Rectal smooth muscle tissue (tissue), 1 donor: Measurements from ENCODE around the gene MYCBP2.
"Not testable (repeated sequence)": the region's sequence is repeated elsewhere in the genome, so short reads cannot be mapped to it uniquely, and the experiment has no call there.

Experiments used
- H3K27ac ChIP-seq: one replicate; pipeline ENCODE4 v1.7.0; 2013; ENCODE audit warnings: low read depth, low read length, inconsistent platforms
- H3K27me3 ChIP-seq: one replicate; pipeline ENCODE4 v1.7.0; 2013; ENCODE audit warnings: low read length; ENCODE audit not compliant: control insufficient read depth, insufficient read depth
- H3K36me3 ChIP-seq: one replicate; pipeline ENCODE4 v1.7.0; 2013; ENCODE audit warnings: low read length; ENCODE audit not compliant: control insufficient read depth, insufficient read depth
- H3K4me1 ChIP-seq: one replicate; pipeline ENCODE4 v1.7.0; 2013; ENCODE audit warnings: low read length; ENCODE audit not compliant: control insufficient read depth, insufficient read depth
- H3K4me3 ChIP-seq: one replicate; pipeline ENCODE4 v1.7.0; 2013; ENCODE audit warnings: low read length
- H3K9ac ChIP-seq: one replicate; pipeline ENCODE4 v1.7.0; 2013; ENCODE audit warnings: low read length

Gene MYCBP2

GRCh38 chr13:77351315-77351714 lies 24.4 kb upstream of the MYCBP2 start:
- Histone ChIP-seq H3K4me3 (no peak overlapping the region), H3K36me3 (no peaks in the 10 kb centered on the region), H3K9ac (no peak overlapping the region), H3K27ac (no peak overlapping the region), H3K4me1 (no peaks in the 10 kb centered on the region), H3K27me3 (no peaks in the 10 kb centered on the region)

GRCh38 chr13:77350811-77351210 lies 23.9 kb upstream of the MYCBP2 start:
- Histone ChIP-seq H3K4me1 (no peaks in the 10 kb centered on the region), H3K27ac (no peak overlapping the region), H3K4me3 (no peak overlapping the region), H3K9ac (no peak overlapping the region), H3K27me3 (no peaks in the 10 kb centered on the region), H3K36me3 (no peaks in the 10 kb centered on the region)

GRCh38 chr13:77349365-77349764 lies 22.5 kb upstream of the MYCBP2 start:
- Histone ChIP-seq H3K27ac (no peak overlapping the region), H3K4me1 (no peaks in the 10 kb centered on the region), H3K27me3 (no peaks in the 10 kb centered on the region), H3K9ac (no peak overlapping the region), H3K4me3 (no peak overlapping the region), H3K36me3 (no peaks in the 10 kb centered on the region)

DNA sequence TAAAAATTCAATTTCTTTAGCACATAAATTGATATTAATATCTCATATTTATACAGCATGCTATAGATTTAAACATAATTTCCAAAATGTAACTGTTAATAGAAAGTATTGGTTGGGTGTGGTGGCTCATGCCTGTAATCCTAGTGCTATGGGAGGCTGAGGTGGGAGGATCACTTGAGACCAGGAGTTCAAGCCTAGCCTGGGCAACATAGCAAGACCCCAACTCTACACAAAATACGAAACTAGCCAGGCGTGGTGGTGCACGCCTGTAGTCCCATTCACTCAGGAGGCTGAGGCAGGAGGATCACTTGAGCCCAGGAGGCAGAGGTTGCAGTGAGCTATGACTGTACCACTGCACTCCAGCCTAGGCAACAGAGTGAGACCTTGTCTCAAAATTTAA lies 20.5 kb upstream of the MYCBP2 start:
- not testable (repeated sequence) for H3K36me3 ChIP-seq, H3K27me3 ChIP-seq, H3K4me1 ChIP-seq, H3K9ac ChIP-seq, H3K4me3 ChIP-seq, H3K27ac ChIP-seq

DNA sequence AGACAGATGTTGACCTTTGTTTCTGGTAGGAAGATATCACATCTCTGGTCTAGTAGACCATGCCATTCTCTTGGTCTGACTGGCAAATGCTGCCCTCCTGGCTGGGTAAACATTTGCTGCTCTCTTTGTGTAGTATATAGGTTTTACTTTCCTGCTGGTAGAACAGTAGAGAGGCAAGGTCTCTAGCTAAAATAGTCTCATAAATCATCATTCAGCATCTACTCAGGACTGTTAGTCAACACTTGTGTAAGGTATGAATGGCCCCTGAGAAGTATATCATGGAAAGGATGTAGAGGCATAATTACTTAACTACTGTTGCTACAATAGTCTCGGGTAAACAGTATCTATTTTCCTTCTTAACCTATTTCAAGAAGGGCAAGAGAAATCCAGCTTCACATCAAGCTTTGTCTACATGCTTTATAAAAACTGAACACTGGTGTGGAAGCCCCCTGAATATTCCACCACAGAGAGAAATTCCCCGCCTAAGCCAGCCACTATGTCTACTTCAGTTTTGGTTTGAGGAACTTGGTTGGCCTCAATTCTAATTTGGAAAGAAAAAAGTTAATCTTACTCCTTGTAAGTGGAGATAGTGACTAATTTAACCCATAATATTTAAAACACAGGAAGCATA lies 18.4 kb upstream of the MYCBP2 start:
- no peak overlapping the region for H3K4me3 ChIP-seq
- no peak overlapping the region for H3K9ac ChIP-seq
- no peaks in the 10 kb centered on the region for H3K4me1 ChIP-seq
- H3K27me3 ChIP-seq, result no peaks in the 10 kb centered on the region
- H3K36me3 ChIP-seq, result no peaks in the 10 kb centered on the region
- no peak overlapping the region for H3K27ac ChIP-seq

DNA sequence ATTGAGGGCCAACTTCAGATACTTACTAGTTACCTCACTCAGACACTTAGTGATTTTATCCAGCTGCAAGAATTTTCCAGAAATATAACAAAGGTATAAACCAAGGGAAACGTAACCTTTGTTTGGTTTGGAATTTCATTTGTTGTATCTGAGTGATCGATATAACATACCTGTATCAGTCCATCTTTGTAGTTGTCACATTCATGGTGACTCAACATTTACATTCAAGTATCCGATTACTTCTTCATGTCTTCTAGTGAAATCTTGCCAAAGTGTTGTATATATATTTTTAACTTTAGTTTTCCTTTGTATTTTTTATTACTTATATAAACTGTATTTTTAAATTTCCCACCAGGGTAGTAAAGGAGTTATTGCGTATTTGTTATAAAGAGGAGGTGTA lies 16.9 kb upstream of the MYCBP2 start:
- Histone ChIP-seq H3K27ac (no peak overlapping the region), H3K27me3 (no peaks in the 10 kb centered on the region), H3K4me1 (no peaks in the 10 kb centered on the region), H3K36me3 (no peaks in the 10 kb centered on the region), H3K4me3 (no peak overlapping the region), H3K9ac (no peak overlapping the region)

GRCh38 chr13:77339408-77339807 lies 12.5 kb upstream of the MYCBP2 start:
- H3K4me3 ChIP-seq, result no peak overlapping the region
- H3K36me3 ChIP-seq, result no peaks in the 10 kb centered on the region
- H3K9ac ChIP-seq, result no peak overlapping the region
- no peak overlapping the region for H3K27ac ChIP-seq
- H3K4me1 ChIP-seq, result no peaks in the 10 kb centered on the region
- no peaks in the 10 kb centered on the region for H3K27me3 ChIP-seq

DNA sequence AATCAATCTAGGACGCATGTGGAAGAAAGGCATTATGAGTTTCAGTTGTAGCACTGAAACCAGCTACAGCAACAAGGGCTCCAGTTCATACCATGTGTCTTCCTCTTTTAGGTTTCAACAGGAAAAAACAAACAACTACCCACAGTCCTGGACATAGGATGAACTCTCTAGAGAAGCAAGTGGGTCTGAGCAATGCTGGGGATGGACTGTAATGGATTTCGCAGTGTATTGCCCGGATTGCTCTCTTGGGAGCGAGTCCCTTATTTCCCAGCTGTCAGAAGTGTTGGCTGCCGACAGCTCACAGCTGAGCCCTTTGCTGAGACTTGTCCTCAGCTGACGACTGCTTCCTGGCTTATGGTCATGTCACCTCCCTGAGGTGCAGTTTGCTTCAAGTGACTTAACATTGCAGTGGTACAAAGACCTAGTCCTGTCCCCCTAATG lies 12.1 kb upstream of the MYCBP2 start:
- Histone ChIP-seq H3K36me3 (no peaks in the 10 kb centered on the region), H3K4me1 (no peaks in the 10 kb centered on the region), H3K4me3 (no peak overlapping the region), H3K27ac (no peak overlapping the region), H3K9ac (no peak overlapping the region), H3K27me3 (no peaks in the 10 kb centered on the region)

DNA sequence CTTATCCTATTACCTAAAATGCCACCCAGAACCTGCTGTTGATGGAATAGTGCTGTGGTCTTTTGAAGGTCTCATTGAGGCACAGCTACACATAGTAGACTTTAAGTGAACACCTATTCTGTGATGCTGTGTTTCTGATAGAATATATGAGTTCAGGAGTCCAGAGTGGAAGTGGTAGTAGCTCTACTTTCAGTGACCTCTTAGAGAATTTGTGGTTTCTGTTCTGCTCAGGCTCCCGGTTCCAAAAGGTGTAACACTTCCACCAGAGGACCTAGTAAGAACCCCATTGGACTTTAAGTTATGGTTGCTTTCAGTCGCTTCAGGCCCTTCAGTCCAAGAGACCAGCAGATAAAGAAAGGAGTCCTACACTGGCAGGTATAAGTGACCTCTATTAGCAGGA lies 11.4 kb upstream of the MYCBP2 start:
- Histone ChIP-seq H3K27me3 (no peaks in the 10 kb centered on the region), H3K9ac (no peak overlapping the region), H3K27ac (no peak overlapping the region), H3K36me3 (no peaks in the 10 kb centered on the region), H3K4me3 (no peak overlapping the region), H3K4me1 (no peaks in the 10 kb centered on the region)

DNA sequence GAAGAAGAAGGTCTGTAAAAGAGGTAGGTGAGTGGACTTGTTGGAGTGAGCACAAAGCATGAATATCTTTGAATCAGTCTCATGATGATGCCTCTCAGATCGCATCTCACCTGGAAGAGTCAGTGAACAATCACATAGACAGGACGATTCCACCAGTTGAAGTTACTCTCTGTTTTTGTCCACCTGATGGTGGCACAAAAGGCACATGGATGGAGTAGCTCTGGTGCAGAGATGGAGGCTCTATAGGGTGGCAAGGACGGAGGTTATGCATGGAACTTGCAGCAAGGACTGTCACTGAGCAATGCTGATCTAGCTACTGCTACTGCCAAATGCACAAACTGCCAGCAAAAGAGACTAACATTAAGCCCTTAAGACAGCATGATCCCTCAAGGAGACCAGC lies 10.3 kb upstream of the MYCBP2 start:
- Histone ChIP-seq H3K27ac (no peak overlapping the region), H3K9ac (no peak overlapping the region), H3K36me3 (no peaks in the 10 kb centered on the region), H3K4me3 (no peak overlapping the region), H3K4me1 (no peaks in the 10 kb centered on the region), H3K27me3 (no peaks in the 10 kb centered on the region)

DNA sequence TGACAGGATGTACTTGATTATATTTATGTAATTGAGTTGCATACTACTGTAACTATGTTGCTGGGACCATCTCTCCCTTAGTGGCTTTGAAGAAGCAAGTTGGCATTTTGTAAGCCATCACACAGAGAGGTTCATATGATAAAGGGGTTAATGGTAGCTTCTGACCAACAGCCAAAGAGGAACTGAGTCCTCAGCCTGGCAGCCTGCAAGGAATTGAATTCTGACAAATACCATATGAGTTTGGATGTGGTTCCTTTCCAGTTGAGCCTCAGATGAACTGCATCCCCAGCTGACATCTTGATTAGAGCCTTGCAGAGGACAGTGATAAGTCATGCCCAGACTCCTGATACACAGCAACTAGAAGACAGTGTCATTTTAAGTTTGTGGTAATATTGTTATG lies 8.6 kb upstream of the MYCBP2 start:
- no peaks in the 10 kb centered on the region for H3K27me3 ChIP-seq
- H3K36me3 ChIP-seq, result no peaks in the 10 kb centered on the region
- no peak overlapping the region for H3K27ac ChIP-seq
- H3K4me1 ChIP-seq, result no peaks in the 10 kb centered on the region
- no peak overlapping the region for H3K4me3 ChIP-seq
- H3K9ac ChIP-seq, result no peak overlapping the region

GRCh38 chr13:77333594-77333993 lies 6.7 kb upstream of the MYCBP2 start:
- no peak overlapping the region for H3K27ac ChIP-seq
- no peaks in the 10 kb centered on the region for H3K27me3 ChIP-seq
- peaks cover 4% of the 10 kb centered on the region for H3K4me1 ChIP-seq
- H3K4me3 ChIP-seq, result no peak overlapping the region
- H3K9ac ChIP-seq, result no peak overlapping the region
- H3K36me3 ChIP-seq, result no peaks in the 10 kb centered on the region

GRCh38 chr13:77331421-77331820 lies 4.5 kb upstream of the MYCBP2 start:
- Histone ChIP-seq H3K27ac (no peak overlapping the region), H3K4me1 (peaks cover 5% of the 10 kb centered on the region), H3K27me3 (no peaks in the 10 kb centered on the region), H3K4me3 (no peak overlapping the region), H3K36me3 (no peaks in the 10 kb centered on the region), H3K9ac (no peak overlapping the region)
